ENCODE measurements around the gene RPL9. TPM values are rescaled to one million over a fixed set of nuclear protein-coding genes. Genes with fewer than 3 reads are reported as not detected.
A peak's percentile ranks its signal among the peaks of the same experiment; 100 is the strongest.

The RPL9 gene
- total RNA-seq (2021; ENCODE audit: unreplicated experiment) = 1,657 TPM
- 751 and 1,038 TPM in 2 replicates for polyA plus RNA-seq (2012)
- percentile 100 among the genes with signal in this experiment for Bru-seq, nascent RNA
- percentile 99 among the genes with signal in this experiment for BruChase-seq, experiment 1, labeled RNA remaining after a 6-hour chase
- percentile 99 among the genes with signal in this experiment for BruChase-seq, experiment 2, labeled RNA remaining after a 2-hour chase
- long read RNA-seq, transcript RPL9-214 (8 exons, 2,354 nt) = major isoform, 218 of 338 reads
- long read RNA-seq, transcript RPL9-213 (4 exons, 973 nt) = minor isoform, 8 of 338 reads
- long read RNA-seq, transcript RPL9-203 (7 exons, 1,127 nt) = minor isoform, 17 of 338 reads
- long read RNA-seq, transcript RPL9-210 (3 exons, 619 nt) = minor isoform, 45 of 338 reads
- long read RNA-seq, partial matches to known transcripts = 41 of 338 reads
- long read RNA-seq, other reads (novel, unspliced or antisense) = 9 of 338 reads

- Histone ChIP-seq H3K36me3 (ENCODE audit: control insufficient read depth in 1 of 2, insufficient read depth in 2 of 2, low read length in 2 of 2) (peaks cover 44 to 54% of the 10 kb centered on the region in 2 experiments), H3K9me2 (ENCODE audit: insufficient read depth) (no peaks in the 10 kb centered on the region), H3K4me2 (ENCODE audit: low read length) (peak within 1 kb of the TSS; percentile 89), H3K9me3 (ENCODE audit: control insufficient read depth in 1 of 2, insufficient read depth in 1 of 2, low read depth in 1 of 2, low read length in 2 of 2) (no peaks in the 10 kb centered on the region), H3K27me3 (ENCODE audit: insufficient read depth, low read length) (no peaks in the 10 kb centered on the region), H3K9ac (ENCODE audit: low read length) (peak within 1 kb of the TSS; percentile 96), H2AFZ (ENCODE audit: low read depth, low read length, poor library complexity, severe bottlenecking) (no peak within 1 kb of the TSS), H3K79me2 (ENCODE audit: insufficient read depth, low read length) (peaks cover 78% of the 10 kb centered on the region), H4K20me1 (ENCODE audit: insufficient read depth) (peaks cover 31% of the 10 kb centered on the region), H3K4me3 (replicated peaks in 1 of 2; ENCODE audit: low read depth in 1 of 2, low read length in 2 of 2) (peak within 1 kb of the TSS; percentile 88 to 97), H3K4me1 (ENCODE audit: control insufficient read depth in 1 of 2, insufficient read depth in 2 of 2, low read length in 2 of 2) (peaks cover 5 to 21% of the 10 kb centered on the region in 2 experiments; a peak in 3 of 4 replicates), H3K27ac (ENCODE audit: low read depth, low read length) (peak within 1 kb of the TSS; percentile 97)
- POLR2A ChIA-PET = interaction anchor here (0.6 to 3.2 kb wide), 9 partner anchors 10 to 571 kb away, joined by 3 to 14 read pairs (median 4); partner anchors contain the start of gene UGDH
- intact Hi-C loops (cut with micrococcal nuclease) = loop anchor here (2.0 kb wide), 2 partner anchors 518 to 700 kb away; partner anchors contain the start of gene PDS5A
- peak; percentile 99 for DNase-seq (ENCODE audit: low read depth, low spot score)
- BruUV-seq (replicated peaks) = no TSS peak
- RAD21 ChIA-PET (ENCODE audit: low non-redundant PET in 1 of 2, low total read pairs in 2 of 2, uncharacterized antibody in 2 of 2, unreplicated experiment in 2 of 2) = no interaction called here
- ATAC-seq = peak; percentile 90
- CTCF ChIA-PET = interaction anchor here (1.1 to 2.8 kb wide), 3 partner anchors 10 to 699 kb away, joined by 3 to 14 read pairs (median 3); no protein-coding TSS in a partner anchor
- peak; percentile 44; the same call in 1 of the 2 replicates for TF ChIP-seq CEBPB (IDR thresholded peaks at IDR 0.05; ENCODE audit: low read depth)
- peak; percentile 97 for TF ChIP-seq POLR2A (IDR thresholded peaks at IDR 0.05; ENCODE audit: borderline replicate concordance, extremely low read depth, insufficient read depth, insufficient read length)
- no peak for TF ChIP-seq EZH2phosphoT487 (IDR thresholded peaks at IDR 0.05; ENCODE audit: borderline replicate concordance)
- TF ChIP-seq ZNF274 (IDR thresholded peaks at IDR 0.05; ENCODE audit: low read depth, low read length) = no peak
- no peak for TF ChIP-seq EZH2 (IDR thresholded peaks at IDR 0.05)
- TF ChIP-seq POLR2AphosphoS5 (IDR thresholded peaks at IDR 0.05; ENCODE audit: low read depth, low read length) = peak; percentile 98
- TF ChIP-seq CBX3 (IDR thresholded peaks at IDR 0.05; ENCODE audit: low read depth) = peak; percentile 64
- TF ChIP-seq SIN3A (IDR thresholded peaks at IDR 0.05; ENCODE audit: low read depth) = peak; percentile 86
- peak; percentile 31 for TF ChIP-seq ZBTB33 (IDR thresholded peaks at IDR 0.05; ENCODE audit: extremely low read depth, insufficient replicate concordance, low read length)
- TF ChIP-seq RAD21 (IDR thresholded peaks at IDR 0.05; ENCODE audit: low read depth) = no peak
- no peak for TF ChIP-seq TCF7L2 (IDR thresholded peaks at IDR 0.05; ENCODE audit: borderline replicate concordance, extremely low read depth, insufficient read depth, insufficient read length)
- TF ChIP-seq FOSL1 (IDR thresholded peaks at IDR 0.05; ENCODE audit: low read depth) = no peak
- TF ChIP-seq JUND (IDR thresholded peaks at IDR 0.05) = 0 out of 2 replicates have a peak, but pooled peaks have one; percentile 2
- TF ChIP-seq CTCF (IDR thresholded peaks at IDR 0.05 in 2 of 3, conservative IDR thresholded peaks at IDR 0.05 in 1 of 3; ENCODE audit: borderline replicate concordance in 1 of 3, insufficient read depth in 1 of 3, low read depth in 2 of 3, low read length in 2 of 3) = no peak
- peak; percentile 95 for TF ChIP-seq SRF (IDR thresholded peaks at IDR 0.05; ENCODE audit: low read depth)
- peak; percentile 95 for TF ChIP-seq ZFX (IDR thresholded peaks at IDR 0.05)
- no peak for TF ChIP-seq EGR1 (IDR thresholded peaks at IDR 0.05; ENCODE audit: low read depth)
Measured at GRCh38 chr4:39458505-39459300, at the start of gene RPL9, which contains the start of gene LIAS. RPL9 (minus strand) TSS chr4:39458922; CDS start chr4:39458439, 483 bp downstream. LIAS (plus strand) TSS chr4:39459056; CDS start chr4:39459118, 62 bp downstream.

Data from HCT116 (cell line).